PFSK-1 (cell line): ENCODE measurements around the gene ABCG1.

Experiments used
- POLR2AphosphoS5 ChIP-seq: IDR thresholded peaks from 2 replicates; pipeline ENCODE4 v1.6.1; 2012; ENCODE audit warnings: low read depth, mild to moderate bottlenecking, control low read depth, low read length, moderate library complexity
- REST ChIP-seq, 2 experiments: IDR thresholded peaks; 2 replicates each; pipeline versions ENCODE4 v1.6.1 to v1.8.0; 2011 to 2012; ENCODE audit warnings: low read depth in 2 of 2, low read length in 2 of 2, control low read depth in 1 of 2, inconsistent platforms in 1 of 2, mild to moderate bottlenecking in 1 of 2, moderate library complexity in 1 of 2; ENCODE audit not compliant: insufficient read depth in 1 of 2
- SIN3A ChIP-seq: IDR thresholded peaks from 2 replicates; pipeline ENCODE4 v1.6.1; 2012; ENCODE audit warnings: mild to moderate bottlenecking, low read length, moderate library complexity, borderline replicate concordance; ENCODE audit not compliant: insufficient read depth
- TAF1 ChIP-seq: IDR thresholded peaks from 2 replicates; pipeline ENCODE4 v1.6.1; 2012; ENCODE audit warnings: low read length, control low read depth, borderline replicate concordance; ENCODE audit not compliant: insufficient read depth

DNA sequence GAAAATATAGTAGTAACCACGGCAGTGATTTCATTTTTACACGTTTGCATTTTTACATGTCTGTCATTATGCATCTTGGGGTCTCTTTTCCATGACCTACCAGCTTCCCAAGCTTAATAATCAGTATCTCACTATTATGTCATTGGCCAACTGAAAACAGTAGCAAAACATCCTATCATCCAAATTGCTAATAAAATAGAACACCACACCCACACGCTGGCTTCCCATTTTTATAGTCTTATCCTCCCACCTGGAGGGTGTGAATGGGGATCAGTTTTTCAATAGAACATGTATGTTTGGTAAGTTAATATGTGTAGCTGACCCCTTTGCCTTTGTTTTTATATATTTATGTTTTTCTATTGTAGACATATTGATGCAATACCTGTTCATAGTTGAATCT is 84.5 kb downstream of the ABCG1 start:
- TF ChIP-seq REST (IDR thresholded peaks at IDR 0.05; ENCODE audit: insufficient read depth in 1 of 2, low read depth in 2 of 2, low read length in 2 of 2) (no peak), TAF1 (no peak), SIN3A (no peak), POLR2AphosphoS5 (no peak)
